ENCODE data around the gene CCDC15.
"Not testable (repeated sequence)": the region's sequence is repeated elsewhere in the genome, so short reads cannot be mapped to it uniquely, and the experiment has no call there.

Gene CCDC15

DNA sequence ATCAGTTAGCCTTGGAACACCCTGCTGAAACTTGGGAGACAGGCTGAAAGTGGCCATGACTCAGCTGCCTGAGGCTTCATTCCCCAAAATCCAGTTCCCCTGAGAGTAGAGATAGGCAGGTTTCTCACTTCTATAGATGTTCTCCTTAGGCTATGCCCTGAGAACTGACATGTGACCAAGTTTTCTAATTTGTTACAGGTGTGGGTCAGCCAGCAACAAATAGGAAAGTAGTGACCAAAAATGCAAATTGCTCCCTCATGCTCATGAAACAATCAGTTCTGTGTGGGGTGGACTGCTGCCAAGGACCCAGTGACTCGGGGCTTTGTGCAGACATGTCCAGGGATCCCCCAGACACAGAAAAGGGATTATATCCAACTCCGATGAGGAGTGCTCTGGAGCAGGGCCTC is 7.3 kb upstream of the CCDC15 start:
- TF ChIP-seq, protein P1, sequence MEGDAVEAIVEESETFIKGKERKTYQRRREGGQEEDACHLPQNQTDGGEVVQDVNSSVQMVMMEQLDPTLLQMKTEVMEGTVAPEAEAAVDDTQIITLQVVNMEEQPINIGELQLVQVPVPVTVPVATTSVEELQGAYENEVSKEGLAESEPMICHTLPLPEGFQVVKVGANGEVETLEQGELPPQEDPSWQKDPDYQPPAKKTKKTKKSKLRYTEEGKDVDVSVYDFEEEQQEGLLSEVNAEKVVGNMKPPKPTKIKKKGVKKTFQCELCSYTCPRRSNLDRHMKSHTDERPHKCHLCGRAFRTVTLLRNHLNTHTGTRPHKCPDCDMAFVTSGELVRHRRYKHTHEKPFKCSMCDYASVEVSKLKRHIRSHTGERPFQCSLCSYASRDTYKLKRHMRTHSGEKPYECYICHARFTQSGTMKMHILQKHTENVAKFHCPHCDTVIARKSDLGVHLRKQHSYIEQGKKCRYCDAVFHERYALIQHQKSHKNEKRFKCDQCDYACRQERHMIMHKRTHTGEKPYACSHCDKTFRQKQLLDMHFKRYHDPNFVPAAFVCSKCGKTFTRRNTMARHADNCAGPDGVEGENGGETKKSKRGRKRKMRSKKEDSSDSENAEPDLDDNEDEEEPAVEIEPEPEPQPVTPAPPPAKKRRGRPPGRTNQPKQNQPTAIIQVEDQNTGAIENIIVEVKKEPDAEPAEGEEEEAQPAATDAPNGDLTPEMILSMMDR (IDR thresholded peaks at IDR 0.05; ENCODE audit: low read depth, low read length, missing control alignments) = no peak
- no peak overlapping the region for H3K4me3 ChIP-seq (replicated peaks; ENCODE audit: low read depth, low read length)
- DNase-seq (ENCODE audit: extremely low read depth, low read depth) = peak; percentile 89

DNA sequence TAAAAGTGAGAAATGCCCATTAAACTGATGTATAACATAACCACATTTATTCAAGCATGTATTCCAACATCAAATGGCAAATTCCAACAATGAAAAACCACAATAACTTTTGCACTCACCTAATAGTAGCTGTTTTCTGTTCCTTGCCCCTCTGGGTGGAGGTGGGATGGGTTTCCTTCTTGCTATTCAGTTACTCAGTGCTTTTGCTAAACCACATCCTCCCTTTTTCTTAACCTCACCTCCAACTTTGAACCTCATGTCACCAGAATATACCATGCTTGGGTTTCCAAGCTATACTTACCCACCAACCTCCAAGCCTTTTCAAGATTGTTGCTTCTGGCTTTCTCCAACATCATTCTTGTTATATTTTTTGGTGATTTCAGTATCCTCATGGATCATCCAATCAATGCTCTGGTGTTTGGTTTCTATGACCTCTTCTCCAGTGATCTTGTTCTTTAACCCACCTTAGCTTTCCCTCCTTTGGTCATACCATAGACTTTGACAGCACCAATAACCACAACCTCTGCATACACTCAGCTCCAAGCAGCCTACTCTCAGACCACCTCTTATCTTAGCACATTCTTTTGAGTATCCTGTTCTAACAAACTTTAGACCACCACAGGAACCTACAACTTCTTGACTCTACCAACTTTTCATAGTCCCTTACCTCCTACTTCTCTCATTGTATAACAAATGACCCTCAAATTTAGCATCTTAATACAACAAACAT is 3.2 kb upstream of the CCDC15 start:
- TF ChIP-seq, protein P1 (IDR thresholded peaks at IDR 0.05; ENCODE audit: low read depth, low read length, missing control alignments) = no peak
- no peak overlapping the region for H3K4me3 ChIP-seq (replicated peaks; ENCODE audit: low read depth, low read length)
- DNase-seq (ENCODE audit: extremely low read depth, low read depth) = no peak

DNA sequence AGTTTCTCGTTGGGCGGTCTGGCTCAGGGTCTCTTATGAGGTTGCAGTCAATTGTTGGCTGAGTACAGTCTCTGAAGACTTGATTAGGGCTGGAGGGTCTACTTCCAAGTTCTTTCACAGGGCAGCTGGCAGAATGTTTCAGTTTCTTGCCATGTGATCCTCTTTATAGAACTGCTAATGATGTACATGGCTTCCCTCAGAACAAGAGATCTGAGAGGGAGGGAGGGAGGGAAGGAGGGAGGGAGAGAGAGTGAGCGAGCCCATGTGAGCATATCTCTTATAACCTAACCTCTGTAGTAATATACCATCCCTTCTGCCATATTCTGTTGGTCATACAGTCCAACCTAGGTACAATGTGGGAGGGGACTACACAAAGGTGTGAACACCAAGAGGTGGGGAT is 2.7 kb upstream of the CCDC15 start:
- no peak overlapping the region for H3K4me3 ChIP-seq (replicated peaks; ENCODE audit: low read depth, low read length)
- TF ChIP-seq, protein P1 (IDR thresholded peaks at IDR 0.05; ENCODE audit: low read depth, low read length, missing control alignments) = no peak
- DNase-seq (ENCODE audit: extremely low read depth, low read depth) = no peak

DNA sequence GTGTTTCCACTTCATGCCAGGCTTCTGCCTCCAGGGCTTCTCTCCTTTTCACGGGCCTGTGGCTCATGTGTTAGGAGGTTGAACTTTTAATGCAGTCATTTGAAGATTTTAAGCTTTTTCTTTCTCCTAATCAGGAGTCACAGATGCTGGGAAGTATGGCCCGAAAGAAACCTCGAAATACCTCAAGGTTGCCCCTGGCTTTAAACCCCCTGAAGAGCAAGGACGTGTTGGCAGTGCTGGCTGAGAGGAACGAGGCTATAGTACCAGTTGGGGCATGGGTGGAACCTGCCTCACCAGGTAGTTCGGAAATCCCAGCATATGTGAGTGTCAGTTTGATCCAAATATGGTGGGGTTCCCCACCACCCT is 571 bp downstream of the CCDC15 start:
- TF ChIP-seq, protein P1 (IDR thresholded peaks at IDR 0.05; ENCODE audit: low read depth, low read length, missing control alignments) = no peak
- DNase-seq (ENCODE audit: extremely low read depth, low read depth) = no peak
- peak overlapping the region; percentile 55 for H3K4me3 ChIP-seq (replicated peaks; ENCODE audit: low read depth, low read length)

DNA sequence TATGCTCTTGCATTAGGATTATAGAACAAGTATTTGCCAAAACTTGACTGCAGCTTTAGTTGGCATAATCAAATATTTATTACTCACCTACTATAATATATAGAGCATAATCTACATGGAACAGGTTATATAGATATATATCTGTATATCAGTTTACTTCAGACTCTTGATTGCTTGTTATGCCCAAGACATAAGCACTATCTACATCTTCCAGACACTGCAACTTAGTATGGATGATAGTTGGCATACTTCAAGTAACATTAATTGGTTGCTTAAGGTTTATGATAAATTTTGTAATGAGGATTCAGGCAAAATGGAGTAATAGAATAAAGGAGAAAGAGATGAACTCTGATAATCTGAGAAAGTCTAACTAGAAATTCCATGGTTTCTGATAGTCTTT is 1.0 kb downstream of the CCDC15 start:
- DNase-seq (ENCODE audit: extremely low read depth, low read depth) = no peak
- H3K4me3 ChIP-seq (replicated peaks; ENCODE audit: low read depth, low read length) = peak overlapping the region; percentile 55
- TF ChIP-seq, protein P1 (IDR thresholded peaks at IDR 0.05; ENCODE audit: low read depth, low read length, missing control alignments) = no peak

DNA sequence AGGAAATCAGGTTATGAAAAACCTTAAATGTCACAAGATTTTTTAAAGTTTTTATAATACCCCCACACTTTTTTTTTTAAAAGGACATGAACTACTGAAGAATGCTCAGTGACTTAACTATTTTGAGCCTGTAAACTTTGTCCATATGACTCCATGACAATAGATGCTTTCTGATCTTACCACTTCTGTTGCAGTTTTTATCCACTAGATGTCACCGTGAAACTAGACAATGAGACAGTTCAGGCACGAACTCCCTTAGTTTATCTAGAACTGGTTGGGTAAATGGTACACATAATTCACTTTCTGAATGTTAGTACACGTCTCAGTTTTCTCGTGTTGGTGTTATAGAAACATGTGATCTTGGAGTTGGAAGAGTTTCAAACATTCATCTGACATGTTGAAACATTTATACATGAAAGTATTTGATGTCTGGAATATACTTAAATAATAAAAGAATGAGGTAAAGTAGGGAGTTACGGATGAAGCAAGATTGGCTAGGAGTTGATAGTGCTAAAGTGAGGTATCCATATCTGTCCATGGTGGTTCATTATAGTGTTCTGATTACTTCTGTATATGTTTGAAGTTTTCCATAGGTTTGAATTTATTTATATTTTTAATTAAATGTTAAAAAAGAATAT is 8.1 kb downstream of the CCDC15 start:
- TF ChIP-seq, protein P1 (IDR thresholded peaks at IDR 0.05; ENCODE audit: low read depth, low read length, missing control alignments) = peak; percentile 61
- H3K4me3 ChIP-seq (replicated peaks; ENCODE audit: low read depth, low read length) = no peak overlapping the region
- DNase-seq (ENCODE audit: extremely low read depth, low read depth) = peak; percentile 75

DNA sequence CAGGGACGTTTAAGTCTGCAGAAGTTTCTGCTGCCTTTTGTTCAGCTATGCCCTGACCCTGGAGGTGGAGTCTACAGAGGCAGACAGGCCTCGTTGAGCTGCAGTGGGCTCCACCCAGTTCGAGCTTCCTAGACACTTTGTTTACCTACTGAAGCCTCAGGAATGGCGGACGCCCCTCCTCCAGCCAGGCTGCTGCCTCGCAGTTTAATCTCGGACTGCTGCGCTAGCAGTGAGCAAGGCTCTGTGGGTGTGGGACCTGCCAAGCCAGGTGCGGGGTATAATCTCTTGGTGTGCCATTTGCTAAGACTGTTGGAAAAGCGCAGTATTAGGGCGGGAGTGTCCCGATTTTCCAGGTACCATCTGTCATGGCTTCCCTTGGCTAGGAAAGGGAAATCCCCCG is 14.2 kb downstream of the CCDC15 start:
- H3K4me3 ChIP-seq (replicated peaks; ENCODE audit: low read depth, low read length); DNase-seq (ENCODE audit: extremely low read depth, low read depth): not testable (repeated sequence)
